ENCODE measurements around the gene PACS2.

DNA sequence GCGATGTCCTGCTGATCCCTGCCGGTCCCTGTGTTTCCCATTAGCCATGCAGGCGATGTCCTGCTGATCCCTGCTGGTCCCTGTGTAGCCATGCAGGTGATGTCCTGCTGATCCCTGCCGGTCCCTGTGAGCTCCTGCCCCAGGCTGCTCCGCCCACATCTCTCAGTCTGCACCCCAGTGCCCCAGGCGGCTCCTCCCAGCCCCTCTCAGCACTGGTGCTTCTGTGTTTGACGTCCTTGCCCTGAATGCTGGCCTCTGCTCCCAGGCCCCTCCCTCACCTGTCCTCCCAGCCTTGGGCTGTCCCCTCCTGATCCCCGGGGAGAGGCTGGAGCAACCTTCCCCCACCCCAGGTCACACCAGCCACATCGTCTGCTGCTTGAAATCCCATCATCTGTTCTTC lies 42.4 kb downstream of the PACS2 start:
- TF ChIP-seq CTCF (conservative IDR thresholded peaks at IDR 0.05 in 1 of 2, IDR thresholded peaks at IDR 0.05 in 1 of 2; ENCODE audit: extremely low read depth in 1 of 2, insufficient read depth in 1 of 2, low read depth in 1 of 2, low read length in 2 of 2), result no peak
- TF ChIP-seq EZH2 (IDR thresholded peaks at IDR 0.05; ENCODE audit: borderline replicate concordance, low read length), result no peak
